Measurements from ENCODE around the gene MIEF2.
A peak's percentile ranks its signal among the peaks of the same experiment; 100 is the strongest.

MIEF2 gene

DNA sequence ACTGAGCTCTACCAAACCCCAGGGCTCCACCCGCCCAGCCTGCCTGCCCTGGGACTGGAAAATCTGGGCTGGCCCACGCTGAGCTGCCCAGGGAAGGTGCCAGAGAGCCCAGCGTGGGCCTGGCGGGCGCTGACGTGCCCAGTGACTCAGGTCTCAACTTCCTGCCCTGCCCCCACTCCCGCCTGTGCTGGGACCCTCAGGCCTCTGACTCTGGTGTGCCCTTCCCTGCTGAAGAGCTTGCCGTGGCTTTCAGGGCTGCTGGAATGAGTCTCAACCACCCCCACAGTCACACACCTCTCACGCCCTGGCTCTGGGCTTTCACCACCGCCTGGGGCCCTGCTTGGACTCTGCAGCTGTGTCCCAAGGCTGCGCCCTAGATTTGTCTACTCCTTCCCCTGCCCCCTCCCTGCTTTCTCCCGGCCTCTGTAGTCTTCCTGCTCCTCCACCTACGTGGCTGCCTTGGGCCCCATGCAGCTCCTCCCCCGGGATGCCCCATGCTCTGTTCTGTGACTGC lies 24.7 kb upstream of the MIEF2 start:
- DNase-seq (ENCODE audit: low spot score) = no peak

DNA sequence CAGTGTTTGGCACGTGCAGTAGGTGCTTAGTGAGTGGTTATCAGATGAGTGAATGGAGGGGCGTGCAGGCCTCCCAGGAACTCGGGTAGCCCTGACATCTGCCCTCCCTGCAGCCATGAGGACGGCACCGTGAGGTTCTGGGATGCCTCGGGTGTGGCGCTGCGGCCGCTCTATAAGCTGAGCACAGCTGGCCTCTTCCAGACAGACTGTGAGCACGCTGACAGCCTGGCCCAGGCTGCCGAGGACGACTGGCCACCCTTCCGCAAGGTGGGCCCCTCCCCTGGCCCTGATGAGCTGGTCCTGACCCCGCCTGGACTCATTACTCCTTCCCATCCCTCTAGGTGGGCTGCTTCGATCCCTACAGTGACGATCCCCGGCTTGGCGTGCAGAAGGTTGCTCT lies 24.0 kb upstream of the MIEF2 start:
- DNase-seq (ENCODE audit: low spot score) = no peak

DNA sequence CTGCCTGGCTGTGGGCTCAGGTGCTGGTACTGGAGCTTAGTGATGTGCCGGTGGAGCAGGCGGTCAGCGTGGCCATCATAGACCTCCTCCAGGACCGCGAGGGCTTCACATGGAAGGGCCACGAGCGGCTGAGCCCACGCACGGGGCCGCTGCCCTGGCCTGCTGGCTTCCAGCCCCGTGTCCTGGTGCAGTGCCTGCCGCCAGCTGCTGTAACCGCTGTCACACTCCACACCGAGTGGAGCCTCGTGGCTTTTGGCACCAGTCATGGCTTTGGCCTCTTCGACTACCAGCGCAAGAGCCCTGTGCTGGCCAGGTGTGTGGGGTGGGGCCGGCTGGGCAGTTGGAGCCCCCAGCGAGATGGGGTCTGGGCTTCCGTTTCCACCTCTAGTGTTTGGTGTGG lies 23.0 kb upstream of the MIEF2 start:
- DNase-seq (ENCODE audit: low spot score) = no peak

DNA sequence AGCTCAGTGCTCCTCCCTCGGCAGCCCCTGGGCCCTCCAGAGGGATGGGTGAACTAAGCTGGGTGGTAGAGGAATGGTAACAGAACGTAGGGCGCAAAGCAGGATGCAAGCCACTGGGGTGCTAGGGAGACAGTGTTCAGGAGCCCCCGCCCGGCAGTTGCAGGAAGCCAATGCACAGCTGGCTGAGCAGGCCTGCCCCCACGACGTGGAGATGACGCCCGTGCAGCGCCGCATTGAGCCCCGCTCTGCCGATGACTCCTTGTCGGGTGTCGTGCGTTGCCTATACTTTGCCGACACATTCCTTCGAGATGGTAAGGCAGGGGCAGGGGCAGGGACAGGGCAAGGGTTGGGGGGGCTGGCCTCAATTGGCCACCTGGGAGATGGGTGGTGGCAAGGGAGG lies 22.2 kb upstream of the MIEF2 start:
- no peak for DNase-seq (ENCODE audit: low spot score)

DNA sequence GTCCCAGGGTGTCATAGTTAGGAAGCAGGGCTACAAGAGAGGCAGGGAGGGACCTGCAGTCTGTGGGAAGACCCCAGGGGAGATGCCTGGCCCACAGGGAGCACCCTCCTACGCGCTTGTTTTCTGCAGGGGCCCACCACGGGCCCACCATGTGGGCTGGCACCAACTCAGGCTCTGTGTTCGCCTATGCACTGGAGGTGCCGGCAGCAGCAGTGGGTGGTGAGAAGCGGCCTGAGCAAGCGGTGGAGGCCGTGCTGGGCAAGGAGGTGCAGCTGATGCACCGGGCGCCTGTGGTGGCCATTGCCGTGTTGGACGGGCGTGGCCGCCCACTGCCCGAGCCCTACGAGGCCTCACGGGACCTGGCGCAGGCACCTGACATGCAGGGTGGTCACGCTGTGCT lies 20.0 kb upstream of the MIEF2 start:
- no peak for DNase-seq (ENCODE audit: low spot score)

DNA sequence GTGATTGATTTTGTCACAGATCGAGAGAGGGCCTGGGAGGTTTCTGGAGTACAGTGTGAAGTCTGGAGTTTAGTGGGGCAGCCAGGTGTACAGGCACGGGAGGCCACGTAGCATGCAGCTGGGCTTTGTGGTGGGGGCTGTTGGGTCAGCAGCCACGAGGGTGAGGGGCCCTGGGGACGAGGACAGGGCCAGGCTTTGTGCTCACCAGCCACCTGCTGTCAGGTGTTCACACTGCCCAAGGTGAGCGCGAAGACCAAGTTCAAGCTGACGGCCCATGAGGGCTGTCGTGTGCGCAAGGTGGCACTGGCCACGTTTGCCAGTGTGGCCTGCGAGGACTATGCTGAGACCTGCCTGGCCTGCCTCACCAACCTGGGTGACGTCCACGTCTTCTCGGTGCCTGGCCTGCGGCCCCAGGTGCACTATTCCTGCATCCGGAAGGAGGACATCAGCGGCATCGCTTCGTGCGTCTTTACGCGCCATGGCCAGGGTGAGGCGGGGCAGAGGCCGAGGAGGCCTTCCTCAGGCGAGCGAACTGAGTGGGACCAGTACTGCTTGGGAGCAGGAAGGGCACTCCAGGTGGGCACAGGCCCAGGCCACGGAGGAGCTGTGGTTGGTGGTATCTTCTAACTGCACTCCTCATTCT lies 19.1 kb upstream of the MIEF2 start:
- no peak for DNase-seq (ENCODE audit: low spot score)

DNA sequence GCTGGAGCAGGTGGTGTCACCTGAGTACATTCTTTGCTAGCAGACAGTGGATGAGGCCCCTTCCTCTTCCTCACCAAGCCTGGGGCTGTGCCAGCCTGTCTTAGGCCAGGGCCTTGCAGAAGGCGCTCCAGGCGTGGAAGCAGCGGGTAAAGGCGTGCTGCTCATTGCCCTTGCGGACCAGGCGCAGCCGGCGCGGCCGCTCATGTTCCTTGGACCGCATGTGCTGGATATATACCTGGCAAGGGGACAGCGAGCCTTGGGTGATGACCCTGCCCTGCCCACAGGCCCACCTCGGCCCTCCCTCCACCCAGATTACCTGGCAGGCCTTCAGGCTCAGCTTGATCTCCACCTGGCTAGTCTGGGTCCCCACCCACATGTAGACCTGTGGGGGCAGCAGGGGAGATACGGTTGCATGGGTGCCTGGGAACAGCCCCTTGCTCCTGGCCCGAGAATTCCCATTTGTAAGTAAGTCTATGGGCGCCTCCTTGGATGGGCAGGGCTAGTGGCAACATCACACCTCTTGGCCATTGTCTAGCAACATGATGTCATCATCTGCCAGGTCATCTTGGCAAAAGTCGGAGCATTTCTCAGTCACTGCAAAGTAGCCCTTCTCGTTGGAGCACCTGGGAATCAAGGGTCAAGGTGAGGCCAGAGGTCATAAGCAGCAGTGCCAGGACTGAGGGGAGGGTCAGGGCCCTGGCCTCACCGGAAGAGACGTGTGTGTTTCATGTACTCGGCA lies 15.3 kb upstream of the MIEF2 start:
- no peak for DNase-seq (ENCODE audit: low spot score)

DNA sequence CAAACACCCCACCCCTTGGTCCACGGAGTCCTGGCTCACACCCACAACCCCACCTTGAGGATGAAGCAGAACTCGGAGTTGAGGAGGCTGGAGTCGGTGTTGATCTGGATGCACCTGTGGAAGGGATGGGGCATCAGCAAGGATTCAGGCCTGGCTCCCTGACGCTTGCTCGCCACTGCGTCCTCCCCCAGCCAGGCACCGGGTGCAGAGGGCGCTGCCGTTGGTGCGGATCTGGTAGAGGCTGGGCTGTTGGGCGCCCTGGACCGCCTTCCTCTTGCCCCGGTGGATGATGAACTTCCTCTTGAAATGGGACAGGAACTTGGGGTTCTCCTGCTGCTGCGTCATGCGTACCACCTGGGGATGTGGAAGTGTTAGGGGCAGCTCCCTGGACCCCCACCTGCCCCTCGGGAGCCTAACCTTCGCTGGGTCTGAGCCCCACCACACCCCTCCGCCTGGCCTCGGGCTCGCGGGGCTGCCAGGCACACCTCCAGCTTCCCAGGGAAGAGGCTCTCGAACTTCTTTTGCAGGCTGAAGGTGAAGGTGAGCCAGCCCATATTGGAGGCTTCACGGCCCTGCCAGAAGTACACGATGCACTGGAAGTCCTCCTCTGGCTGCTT lies 14.2 kb upstream of the MIEF2 start:
- DNase-seq (ENCODE audit: low spot score) = no peak

DNA sequence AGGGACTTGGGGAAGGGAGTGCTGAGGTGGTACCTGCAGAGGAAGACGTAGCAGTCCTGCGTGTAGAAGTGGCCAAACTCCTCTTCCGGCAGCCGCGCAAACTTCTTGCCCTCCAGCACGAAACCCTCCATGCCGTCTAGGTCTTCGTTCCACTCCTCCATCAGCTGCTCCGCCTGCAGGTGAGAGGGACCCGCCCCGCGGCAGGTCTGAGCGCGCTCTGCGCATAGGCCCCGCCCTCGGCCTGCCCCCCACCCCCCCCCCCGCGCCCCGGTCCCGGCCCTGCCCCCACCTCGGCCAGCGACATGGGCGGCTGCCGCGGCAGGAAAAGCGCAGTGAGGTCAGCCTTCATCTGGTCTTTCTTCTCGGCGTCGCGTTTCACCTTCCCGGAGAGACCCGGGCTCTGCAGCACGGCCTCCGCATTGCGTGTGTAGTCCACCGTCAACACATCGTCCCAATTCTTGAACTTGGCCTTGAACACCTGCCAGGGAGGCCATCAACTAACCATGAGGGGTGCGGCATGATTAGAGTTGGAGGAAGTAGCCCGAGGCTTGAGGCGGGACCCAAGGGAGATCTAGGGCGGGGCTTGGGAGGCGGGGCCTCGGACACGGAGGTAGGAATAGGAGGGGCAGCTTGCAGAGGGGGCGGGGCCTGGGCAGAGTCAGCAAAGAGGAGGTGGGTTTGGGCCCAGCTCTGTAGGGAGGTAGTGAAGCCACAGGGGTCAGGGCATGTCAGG lies 13.4 kb upstream of the MIEF2 start:
- peak; percentile 37 for DNase-seq (ENCODE audit: low spot score)

DNA sequence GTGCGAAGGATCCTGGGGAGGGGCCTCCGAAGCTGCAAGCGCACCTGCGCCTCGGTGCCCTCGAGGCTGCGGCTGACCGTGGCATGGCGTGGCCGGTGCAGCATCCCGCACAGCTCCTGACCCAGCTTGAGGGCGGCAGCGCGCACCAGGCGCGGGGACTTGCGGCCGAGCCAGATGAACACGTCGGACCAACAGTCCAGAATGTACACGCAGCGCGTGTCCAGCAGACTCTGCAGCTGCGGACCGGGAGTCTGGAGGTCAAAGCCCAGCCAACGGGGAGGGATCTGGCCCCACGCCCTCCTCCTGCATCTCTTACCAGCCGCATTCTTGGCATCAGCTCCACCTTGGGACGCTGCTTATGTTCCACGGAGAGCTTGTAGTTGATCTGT lies 12.9 kb upstream of the MIEF2 start:
- DNase-seq (ENCODE audit: low spot score) = no peak

DNA sequence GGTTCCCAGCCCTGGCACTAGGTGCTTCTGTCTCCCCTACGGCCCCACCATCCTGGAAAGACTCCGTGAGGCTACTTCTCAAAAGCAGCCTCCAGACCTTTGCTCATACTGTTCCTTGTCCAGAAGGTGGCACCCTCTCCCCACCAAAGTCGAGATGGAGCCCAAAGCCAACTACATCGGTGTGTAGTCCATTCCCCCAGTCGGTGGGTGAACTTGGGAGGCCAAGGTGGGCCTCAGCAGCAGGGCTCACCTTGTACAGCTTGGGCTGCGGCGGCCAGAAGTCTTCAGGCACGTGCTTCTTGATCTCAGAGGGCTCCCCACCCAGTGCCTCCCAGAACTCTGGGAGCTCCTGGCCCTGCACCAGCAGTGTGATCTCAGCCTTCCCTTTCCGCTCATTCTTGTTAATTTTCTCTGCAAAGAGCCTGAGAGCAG lies 12.1 kb upstream of the MIEF2 start:
- peak; percentile 75 for DNase-seq (ENCODE audit: low spot score)

DNA sequence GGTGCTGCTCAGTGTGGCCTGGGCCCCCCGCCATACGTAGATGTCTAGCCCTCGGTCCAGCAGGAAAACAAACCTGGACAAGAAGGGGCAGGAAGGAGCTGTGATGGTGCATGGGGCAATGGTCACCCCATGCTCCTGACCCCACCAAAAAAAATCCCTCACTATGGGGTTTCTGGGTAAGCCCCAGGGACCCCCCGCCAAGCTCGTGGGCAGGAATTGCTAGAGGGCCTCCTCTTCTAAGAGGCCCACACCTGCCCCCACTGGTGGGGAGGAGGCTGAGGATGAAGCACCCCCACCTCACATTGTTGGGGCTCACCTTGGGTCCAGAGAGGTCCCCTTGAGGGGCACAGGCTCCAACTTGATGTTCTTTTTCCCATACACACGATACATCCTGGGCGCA lies 11.7 kb upstream of the MIEF2 start:
- no peak for DNase-seq (ENCODE audit: low spot score)

DNA sequence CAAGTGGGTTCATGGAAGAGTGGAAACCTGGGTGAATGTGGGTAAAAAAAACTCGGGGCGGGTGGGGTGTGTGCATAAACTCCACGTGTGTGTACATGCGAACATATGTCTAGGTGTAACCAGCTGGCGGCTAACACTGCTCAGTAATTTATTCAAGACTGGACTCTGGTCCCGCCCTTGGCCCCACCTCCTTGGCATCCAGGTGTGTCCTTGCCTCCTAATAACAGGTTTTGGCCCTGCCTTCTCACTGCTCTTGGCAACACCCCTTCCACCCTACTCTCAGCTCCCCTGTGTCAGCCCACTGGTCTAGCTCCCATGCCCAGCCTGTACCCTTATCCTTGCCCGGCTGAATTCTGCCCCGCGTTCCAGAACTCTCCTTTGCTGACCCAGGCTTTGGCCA lies 10.2 kb upstream of the MIEF2 start:
- no peak for DNase-seq (ENCODE audit: low spot score)

DNA sequence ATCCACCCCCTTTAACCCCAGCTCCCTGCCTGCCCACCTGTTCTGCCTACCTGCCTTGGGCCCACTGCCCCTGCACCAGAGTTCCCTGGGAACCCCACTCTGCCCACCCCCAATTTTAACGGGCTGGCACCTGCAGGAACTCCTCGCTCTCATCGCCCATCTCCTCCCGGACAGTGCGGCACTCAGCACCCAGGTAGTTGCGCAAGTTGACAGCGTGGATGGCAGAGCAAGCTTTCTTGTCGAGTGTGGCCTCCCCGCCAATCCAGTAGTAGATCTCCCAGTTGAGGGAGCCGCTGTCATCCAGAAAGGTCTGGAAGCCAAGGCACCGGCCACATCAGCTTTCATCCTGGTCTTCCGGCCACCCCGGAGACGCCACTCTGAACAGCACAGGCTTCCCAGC lies 9.8 kb upstream of the MIEF2 start:
- no peak for DNase-seq (ENCODE audit: low spot score)

DNA sequence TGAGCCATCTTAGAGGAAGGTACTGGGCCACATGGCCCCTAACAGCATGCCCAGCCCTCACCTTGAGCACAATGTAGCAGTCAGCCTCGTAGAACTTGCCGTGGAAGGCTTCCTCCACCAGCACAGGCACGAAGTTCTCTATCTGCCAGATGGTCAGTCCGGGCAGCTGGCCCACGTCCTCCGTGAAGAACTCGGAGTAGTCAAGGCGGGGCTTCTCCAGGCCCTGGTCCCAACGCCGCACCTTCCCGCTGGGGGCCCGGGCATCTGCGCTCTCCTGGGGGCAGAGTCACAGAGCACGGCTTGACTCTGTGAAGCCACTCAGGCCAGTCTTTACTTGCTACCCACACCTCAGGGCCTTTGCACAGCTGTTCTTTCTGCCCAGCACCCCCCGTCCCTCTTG lies 9.3 kb upstream of the MIEF2 start:
- DNase-seq (ENCODE audit: low spot score) = no peak

DNA sequence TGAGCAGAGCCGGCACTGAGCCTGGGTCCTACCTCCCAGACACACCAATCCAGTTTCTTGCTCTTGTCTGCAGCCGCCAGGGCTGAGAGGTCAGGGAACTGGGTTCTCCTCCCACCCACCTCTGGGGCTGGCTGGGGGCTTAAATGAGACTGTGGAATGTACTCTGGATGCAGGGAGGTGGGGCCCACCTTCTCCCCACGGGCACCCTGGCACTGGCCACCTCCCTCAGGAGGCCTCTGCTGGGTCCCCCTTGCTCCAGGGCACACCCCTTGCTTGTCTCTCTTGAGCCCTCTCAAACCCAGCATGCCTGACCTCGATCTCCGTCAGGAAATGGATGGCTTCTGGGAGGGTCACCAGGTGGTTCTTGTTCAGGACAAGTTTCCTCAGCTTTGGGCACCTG lies 8.3 kb upstream of the MIEF2 start:
- no peak for DNase-seq (ENCODE audit: low spot score)

DNA sequence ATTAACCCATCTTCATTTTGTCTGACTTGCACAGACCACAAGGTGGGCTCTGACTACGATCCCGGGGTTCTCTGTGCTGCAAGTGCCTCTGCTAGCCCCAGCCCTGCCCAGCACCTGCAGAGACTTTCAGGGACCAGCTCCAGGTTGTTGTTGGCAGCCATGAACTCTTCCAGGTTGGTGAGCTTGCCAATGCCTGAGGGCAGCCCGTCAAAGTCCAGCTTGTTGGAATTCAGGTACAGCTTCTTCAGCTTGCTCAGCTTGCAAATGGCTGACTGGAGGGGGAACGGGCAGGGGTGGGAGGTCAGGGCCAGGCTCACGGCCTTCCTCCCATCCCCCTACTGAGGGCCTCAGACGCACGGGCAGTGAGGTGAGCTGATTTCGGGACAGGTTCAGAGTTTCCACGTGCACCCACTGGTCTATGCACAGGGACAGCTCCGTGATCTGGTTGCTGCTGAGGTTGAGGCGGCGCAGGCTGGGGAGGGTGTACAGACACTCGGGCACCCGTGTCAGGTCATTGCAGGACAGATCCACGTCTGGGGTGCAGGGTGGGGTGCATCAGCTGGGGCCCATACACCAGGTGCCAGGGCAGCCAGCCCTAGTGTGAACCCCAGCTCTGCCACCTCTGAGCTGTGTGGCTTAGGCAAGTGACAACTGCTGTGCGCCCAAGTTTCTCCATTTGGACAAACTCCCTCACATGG lies 7.1 kb upstream of the MIEF2 start:
- DNase-seq (ENCODE audit: low spot score) = no peak

DNA sequence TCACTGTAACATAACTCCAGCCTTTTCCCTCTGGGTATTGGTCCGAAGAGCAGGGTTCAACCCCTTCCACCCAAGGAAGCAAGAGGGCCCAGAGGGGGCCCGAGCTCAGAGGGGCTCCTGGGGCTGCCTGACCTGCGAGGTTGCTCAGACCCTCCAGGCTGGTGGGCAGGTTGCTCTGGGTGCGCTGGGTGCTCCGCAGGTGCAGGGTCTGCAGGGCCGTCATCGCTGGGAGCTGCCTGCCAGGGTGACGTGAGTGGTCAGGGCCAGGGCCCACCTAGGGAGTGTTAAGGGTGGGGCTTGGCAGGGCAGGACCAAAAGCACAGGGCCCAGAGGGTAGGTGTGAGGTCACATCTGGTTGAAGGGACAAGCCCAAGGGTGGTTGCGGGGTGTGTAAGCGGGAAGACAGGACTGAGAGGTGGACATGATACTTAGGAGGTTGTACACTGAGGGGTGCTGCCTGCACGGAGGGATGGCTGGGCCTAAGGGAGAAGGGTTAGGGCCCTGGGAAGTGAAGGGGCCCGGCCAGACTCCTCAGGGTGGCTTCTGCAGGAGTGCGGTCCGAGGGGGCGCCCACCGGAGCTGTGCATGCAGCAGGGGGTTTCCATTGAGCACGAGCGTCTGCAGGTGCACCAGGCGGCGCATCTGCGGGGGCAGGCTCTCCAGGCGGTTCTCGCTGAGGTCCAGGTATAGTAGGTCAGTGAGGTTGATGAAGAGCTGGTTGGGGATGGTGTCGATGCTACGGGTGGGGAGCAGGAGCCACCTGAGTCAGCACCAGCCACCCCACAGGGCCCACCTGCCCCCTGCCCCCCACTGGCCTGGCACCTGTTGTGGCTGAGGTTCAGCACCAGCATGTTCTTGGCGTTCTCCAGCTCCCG lies 6.3 kb upstream of the MIEF2 start:
- DNase-seq (ENCODE audit: low spot score) = no peak

DNA sequence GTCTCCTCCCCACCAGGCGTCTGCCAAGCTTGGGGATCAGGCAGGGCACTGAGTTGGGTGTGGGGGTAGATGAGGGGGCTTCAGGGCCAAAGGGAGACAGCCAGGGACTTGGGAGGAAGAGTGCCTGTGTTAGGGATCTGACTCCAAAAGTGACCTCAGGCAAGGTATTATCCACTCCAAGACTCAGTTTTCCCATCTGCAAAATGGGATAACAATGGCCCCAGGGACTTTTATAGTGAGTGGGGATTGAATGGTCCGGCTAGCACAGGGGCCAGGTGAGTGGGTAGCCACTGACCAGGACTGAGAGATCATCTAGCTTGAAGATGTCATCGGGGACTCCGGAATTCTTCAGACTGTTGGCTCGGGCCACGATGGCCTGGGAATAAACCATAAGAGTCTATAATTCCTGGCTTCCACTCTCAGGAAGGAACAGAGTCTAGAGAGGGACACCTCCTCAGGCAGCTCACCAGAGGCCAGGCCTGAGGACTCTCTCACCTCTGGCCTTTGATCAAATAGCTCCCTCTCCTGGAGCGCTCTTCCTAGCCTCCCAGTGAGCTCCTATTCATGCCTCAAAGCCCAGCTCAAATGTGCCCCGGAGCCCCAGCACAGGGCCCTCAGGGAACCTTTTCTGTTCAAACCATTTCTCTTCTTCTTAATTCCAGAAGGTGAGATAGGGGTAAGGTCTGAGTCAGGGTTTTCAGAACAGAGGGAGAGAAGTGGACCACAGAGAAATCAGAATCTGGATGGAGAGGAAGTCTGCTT lies 5.4 kb upstream of the MIEF2 start:
- DNase-seq (ENCODE audit: low spot score) = no peak

DNA sequence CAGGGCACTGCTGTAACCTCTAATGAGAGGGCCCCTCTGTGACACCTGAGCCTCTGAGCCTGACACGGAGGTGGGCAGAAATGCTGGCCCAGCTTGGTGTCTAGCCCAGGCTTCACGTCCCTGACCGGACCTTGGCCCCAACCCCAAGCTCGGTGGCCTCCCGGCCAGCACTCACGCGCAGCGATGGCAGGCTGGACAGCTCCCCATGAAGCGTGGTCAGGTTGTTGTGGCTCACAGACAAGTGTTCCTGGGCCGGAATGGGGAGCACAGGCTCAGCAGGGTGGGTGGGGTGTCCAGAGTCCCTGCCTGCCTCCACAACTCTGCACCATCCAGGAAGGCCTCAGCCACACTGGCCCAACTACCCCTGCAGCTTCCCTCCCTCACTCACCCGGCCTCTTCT lies 4.1 kb upstream of the MIEF2 start:
- DNase-seq (ENCODE audit: low spot score) = no peak

Measured in hematopoietic multipotent progenitor cell treated with erythropoietin and hydrocortisone succinate and interleukin-3 and kit ligand, for 15 days (in vitro differentiated cells).